D341Med (cell line): ENCODE results near the gene PRR14L.
"Not testable (repeated sequence)": the region's sequence is repeated elsewhere in the genome, so short reads cannot be mapped to it uniquely, and the experiment has no call there.

ENCODE experiments used
- DNase-seq: peaks from one replicate; pipeline ENCODE4 v3.0.0; 2012; ENCODE audit warnings: low spot score

The PRR14L gene

GRCh38 chr22:31681349-31682345, 68.3 kb downstream of the PRR14L start:
- no peak for DNase-seq

GRCh38 chr22:31680861-31681341, 69.0 kb downstream of the PRR14L start:
- no peak for DNase-seq

- no peak for DNase-seq
Observed at GRCh38 chr22:31678748-31679147, 71.2 kb downstream of the PRR14L start.

- peak; percentile 44 for DNase-seq
Observed at GRCh38 chr22:31676700-31677099, 73.2 kb downstream of the PRR14L start.

DNA sequence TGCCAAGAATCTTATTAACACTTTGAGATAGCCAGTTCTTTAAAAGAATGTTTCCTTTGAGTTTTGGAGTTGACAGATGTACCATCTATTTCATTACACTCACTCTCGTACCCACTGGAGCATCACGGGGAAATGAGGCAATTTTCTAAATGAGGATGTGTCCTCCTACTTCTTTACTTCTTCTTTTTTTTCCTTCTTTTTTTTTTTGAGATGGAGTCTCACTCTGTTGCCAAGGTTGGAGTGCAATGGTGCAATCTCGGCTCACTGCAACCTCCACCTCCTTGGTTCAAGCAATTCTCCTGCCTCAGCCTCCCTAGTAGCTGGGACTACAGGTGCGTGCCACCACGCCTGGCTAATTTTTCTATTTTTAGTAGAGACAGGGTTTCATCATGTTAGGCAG, 75.7 kb downstream of the PRR14L start:
- DNase-seq = not testable (repeated sequence)

GRCh38 chr22:31668849-31669248, 81.1 kb downstream of the PRR14L start:
- not testable (repeated sequence) for DNase-seq

DNA sequence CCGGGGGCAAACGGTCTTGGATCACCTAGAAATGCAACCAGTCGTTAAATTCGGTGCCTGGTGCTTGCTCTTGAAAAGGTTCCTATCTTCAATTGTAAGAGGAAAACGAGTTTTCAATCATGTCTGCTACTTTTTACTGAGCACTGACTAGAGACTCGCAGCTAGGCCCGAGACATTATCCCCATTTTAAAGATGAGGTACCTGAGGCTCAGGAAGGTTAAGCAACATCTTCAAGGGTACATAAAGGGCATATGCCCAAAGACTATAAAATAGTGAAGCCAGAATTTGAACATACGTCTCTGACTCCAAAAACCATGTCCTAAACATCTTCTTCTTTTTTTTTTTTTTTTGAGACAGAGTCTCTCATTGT, 87.3 kb downstream of the PRR14L start:
- no peak for DNase-seq

DNA sequence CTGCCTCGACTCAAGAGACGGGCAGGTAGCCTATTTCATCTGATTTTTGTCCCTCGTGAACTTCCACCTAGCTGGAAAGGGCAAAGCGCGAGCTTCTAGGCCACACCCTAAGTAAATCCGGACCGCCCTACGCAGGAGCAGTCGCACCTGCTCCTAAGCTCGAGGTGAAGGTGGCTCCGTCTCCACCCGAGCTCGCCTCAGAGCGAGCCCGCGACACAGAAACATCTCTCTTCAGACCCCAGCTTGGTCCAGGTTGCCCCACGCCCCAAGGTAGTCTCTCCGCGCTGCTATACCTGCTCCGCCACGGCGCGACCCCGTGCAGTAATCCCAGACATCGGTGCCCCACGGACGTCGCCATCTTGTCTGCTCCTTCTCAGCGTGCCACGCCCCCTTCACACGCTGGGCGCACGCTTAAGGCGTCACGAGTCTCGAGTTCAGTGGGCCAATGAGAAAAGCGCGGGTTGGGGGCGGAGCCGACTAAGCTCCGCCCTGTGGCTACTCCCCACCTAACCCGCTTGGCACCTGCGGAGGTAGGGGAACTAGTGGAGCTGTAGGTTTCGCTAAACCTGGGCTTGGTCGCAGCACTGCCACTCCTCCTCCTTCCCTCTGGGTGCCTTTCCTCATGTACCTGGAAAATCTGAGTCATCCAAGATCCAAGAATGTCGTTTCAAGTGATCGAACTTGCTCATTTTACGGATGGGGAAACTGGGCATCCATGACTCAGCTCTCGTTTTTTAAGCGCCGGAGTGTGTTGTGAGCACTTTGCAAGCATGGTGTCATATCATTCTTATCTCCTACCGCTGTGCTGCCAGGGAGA, 87.9 kb downstream of the PRR14L start, which contains the start of gene PISD:
Gene PISD (minus strand): TSS at position 365 of the 817 bp plus-strand sequence. CDS start 7 bp downstream, at position 358.
- DNase-seq = peak; percentile 97

DNA sequence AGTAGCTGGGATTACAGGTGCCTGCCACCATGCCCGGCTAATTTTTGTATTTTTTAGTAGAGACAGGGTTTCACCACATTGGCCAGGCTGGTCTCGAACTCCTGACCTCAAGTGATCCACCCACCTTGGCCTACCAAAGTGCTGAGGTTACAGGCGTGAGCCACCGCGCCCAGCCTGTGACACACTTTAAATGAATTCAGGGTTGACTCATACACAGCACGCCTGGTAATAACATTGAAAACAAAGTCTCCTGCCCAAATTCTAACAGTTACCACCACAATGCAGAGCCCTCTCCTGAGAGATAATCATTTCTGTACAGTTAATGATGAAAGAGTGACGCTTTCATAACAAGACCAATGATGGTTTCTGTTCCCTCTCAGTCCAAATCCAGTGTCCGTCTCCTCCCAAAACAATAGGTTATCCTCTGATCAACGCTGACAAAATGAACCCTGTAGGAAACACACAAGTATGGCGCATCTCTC, 89.0 kb downstream of the PRR14L start:
- not testable (repeated sequence) for DNase-seq

DNA sequence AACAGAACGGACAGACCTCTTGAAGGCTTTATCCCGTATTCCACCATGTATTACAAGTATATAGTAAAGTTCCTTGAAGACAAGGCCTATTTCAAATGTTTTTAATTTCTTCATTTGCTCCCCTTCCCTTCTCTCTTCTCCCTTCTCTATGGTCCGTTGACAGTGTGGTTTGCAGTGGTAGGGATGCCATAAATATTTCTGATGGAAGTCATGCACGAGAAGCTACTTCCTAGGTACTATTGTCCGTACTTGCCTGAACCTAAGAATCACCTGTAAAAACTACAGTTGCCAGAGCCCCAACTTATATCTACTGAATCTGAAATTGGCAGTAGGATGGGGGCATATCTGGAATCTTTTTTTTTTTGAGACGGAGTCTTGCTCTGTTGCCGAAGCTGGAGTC, 90.7 kb downstream of the PRR14L start:
- DNase-seq = no peak

DNA sequence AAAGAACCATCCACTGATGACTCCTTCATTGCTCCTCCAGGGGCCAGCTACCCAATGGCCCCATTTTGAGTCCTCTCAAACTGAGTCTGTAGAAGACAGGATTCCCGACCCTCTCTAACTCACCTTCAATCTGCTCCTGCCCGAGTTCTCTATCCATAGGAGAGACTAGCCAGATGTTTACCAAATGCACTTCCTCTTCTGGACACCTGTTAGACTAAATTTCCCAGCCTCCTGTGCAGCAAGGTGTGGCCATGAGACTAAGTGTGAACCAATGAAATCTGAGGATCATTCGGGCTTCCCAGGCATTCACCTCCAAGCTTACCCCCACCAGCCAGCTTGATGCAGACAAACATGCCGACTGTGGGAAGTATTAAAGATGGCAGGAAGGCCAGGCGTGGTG, 95.5 kb downstream of the PRR14L start:
- no peak for DNase-seq

- DNase-seq = no peak
Observed at GRCh38 chr22:31653944-31654343, 96.0 kb downstream of the PRR14L start.

- no peak for DNase-seq
Observed at GRCh38 chr22:31652911-31653684, 96.8 kb downstream of the PRR14L start.

GRCh38 chr22:31652088-31652487, 97.8 kb downstream of the PRR14L start:
- DNase-seq = no peak

DNA sequence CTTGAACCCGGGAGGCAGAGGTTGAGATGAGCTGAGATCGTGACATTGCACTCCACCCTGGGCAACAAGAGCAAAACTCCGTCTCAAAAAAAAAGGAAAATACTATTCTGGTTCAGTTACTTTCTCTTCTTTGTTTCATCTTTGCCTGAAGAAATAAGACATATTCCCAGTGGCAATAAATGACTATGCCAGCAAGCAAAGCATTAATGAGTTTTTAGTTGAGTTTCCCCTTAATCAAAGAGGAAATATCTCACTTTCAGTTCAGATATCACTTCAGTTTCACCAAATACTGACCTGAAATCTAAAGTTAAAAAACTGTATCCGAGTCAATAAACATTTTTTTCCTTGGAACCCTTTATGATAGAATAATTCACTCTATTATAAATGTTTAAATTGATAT, 98.3 kb downstream of the PRR14L start:
- DNase-seq = no peak

DNA sequence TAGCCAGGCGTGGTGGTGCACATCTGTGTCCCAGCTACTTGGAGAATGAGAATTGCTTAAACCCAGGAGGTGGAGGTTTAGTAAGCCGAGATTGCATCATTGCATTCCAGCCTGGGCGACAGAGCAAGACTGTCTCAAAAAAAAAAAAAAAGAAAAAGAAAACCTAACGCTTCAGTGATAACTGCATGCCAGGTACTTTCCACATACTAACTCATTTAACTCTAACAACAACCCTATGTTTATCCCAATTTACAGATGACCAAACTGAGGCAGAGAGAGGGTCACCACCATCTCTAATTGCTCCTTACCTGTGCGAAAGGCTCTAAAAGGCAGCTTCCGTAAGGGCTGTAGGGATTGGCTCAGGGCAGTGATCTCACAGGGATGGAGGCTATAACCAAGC, 99.5 kb downstream of the PRR14L start:
- DNase-seq = no peak

DNA sequence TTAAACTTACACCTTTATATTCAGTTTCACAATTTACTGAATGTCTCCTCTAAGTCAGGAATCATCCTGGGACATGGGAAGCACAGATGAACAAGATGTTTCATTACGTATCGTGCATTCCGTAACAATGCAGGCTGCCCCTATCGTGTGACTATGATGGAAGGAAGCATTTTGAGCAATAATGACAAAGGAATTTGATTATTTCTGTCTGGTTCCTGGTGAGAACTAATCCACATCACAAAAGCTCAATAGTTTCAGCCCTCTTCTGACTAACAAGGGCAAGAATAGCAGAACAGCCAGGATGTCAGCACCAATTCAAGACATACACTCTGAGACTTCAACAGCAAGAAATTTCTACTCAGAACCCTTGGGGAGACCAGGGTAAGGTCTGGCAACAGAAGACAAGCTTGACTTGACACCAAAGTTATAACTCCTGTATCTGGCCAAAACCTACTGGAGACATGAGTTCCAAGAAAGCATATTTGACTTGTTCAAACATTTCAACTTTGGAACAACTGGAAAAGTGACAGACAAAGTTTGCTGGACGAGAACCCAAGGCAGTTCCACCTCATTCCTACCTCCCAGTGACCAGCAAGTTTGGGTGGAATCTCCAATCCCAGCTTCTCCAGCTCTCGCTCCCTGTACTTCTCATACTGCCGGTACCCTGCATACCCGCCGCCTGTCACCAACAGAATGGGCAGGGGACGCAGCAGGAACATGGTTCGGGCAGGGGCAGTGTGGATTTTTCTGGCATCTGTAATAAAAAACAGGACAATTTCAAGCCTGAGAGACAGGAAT, 102.2 kb downstream of the PRR14L start:
- DNase-seq = no peak

DNA sequence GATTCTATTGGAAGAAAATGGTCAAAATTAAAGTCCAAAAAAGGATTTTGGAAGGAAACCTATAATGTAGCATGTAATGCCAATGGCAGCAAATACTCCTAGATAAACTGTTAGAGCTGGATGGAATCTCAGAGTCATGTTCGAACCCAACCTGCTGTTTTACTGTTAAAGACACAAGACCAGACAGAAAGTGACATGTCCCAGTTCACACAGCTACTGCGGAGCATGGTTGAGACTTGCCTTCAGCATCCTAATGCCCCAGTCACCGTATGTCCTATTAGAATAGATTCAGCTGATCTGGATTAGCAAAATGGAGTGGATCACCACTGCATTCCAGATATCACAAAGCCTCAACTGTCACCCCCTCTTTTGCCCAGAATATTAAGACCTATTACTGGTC, 102.9 kb downstream of the PRR14L start:
- DNase-seq = no peak

GRCh38 chr22:31646186-31647019, 103.5 kb downstream of the PRR14L start:
- no peak for DNase-seq
